Measurements from ENCODE around the gene BECN2. TPM values are rescaled to one million over a fixed set of nuclear protein-coding genes. Genes with fewer than 3 reads are reported as not detected.

The BECN2 gene
- total and polyA plus RNA-seq, 2 of the 13 experiments (the other 11 are each of a cell fraction or from before 2014, with no cell fraction given) = not detected

- no peak for FAIRE-seq
- Histone ChIP-seq H3K4me3 (replicated peaks in 1 of 3; ENCODE audit: insufficient read depth in 1 of 3, low read depth in 2 of 3, low read length in 3 of 3) (no peak overlapping the region), H3K4me1 (ENCODE audit: insufficient read depth, low read length) (no peaks in the 10 kb centered on the region), H3K27ac (ENCODE audit: extremely low read length, insufficient read depth, low read length) (no peak overlapping the region), H4K20me1 (ENCODE audit: insufficient read depth, low read length) (no peaks in the 10 kb centered on the region), H3K4me2 (ENCODE audit: low read depth, low read length) (no peak overlapping the region), H3K9me3 (ENCODE audit: low read length) (no peaks in the 10 kb centered on the region), H2AFZ (ENCODE audit: low read length) (no peak overlapping the region), H3K27me3 (ENCODE audit: control insufficient read depth in 1 of 2, insufficient read depth in 2 of 2, low read length in 2 of 2) (no peaks in the 10 kb centered on the region), H3K36me3 (replicated peaks in 1 of 2; ENCODE audit: control insufficient read depth in 1 of 2, insufficient read depth in 2 of 2, low read length in 2 of 2) (no peaks in the 10 kb centered on the region), H3K79me2 (ENCODE audit: insufficient read depth, low read length) (no peaks in the 10 kb centered on the region), H3K9ac (ENCODE audit: insufficient read depth, low read depth, low read length) (no peak overlapping the region)
- intact Hi-C loops (cut with micrococcal nuclease; ENCODE audit: unreplicated experiment) = no loop called here
- ATAC-seq = no peak
- CTCF ChIA-PET (ENCODE audit: low intra/inter-chr PET ratio, low total read pairs) = interaction anchor here (0.6 kb wide), 1 partner anchor 1611 kb away, joined by 4 read pairs; no protein-coding TSS in a partner anchor
- WGBS (ENCODE audit: low lambda C conversion rate) = 32% methylated on average over 5 of the region's 5 CpGs
- TF ChIP-seq PHB2 (IDR thresholded peaks at IDR 0.05; ENCODE audit: partially characterized antibody) = no peak
- no peak for TF ChIP-seq AHDC1 (CRISPR knock-in tag; IDR thresholded peaks at IDR 0.05; ENCODE audit: borderline replicate concordance)
- no peak for TF ChIP-seq CBX5 (CRISPR knock-in tag; IDR thresholded peaks at IDR 0.05; ENCODE audit: borderline replicate concordance)
- TF ChIP-seq MED1 (CRISPR knock-in tag; IDR thresholded peaks at IDR 0.05) = no peak
- TF ChIP-seq CHD2 (IDR thresholded peaks at IDR 0.05; ENCODE audit: low read depth, low read length) = no peak
- no peak for TF ChIP-seq ZNF776 (CRISPR knock-in tag; IDR thresholded peaks at IDR 0.05)
- TF ChIP-seq KDM2A (CRISPR knock-in tag; IDR thresholded peaks at IDR 0.05; ENCODE audit: borderline replicate concordance, low read depth) = no peak
- TF ChIP-seq ZNF841 (CRISPR knock-in tag; IDR thresholded peaks at IDR 0.05; ENCODE audit: borderline replicate concordance) = no peak
- DNase-seq (ENCODE audit: low spot score) = no peak
- POLR2A ChIA-PET = no interaction called here
- in situ Hi-C loops (cut with HindIII; ENCODE audit: extremely low pct_ligation_motif_present, low pct_unique_long_range_greater_than_20kb) = no loop called here
- no TSS peak for BruUV-seq (replicated peaks)
Observed at GRCh38 chr1:242004751-242005495, 47.4 kb downstream of the BECN2 start.

All from HepG2 (cell line).